GM12878 (cell line): ENCODE data around the gene CAMK2D. TPM values are rescaled to one million over a fixed set of nuclear protein-coding genes. Genes with fewer than 3 reads are reported as not detected.
A peak's percentile ranks its signal among the peaks of the same experiment; 100 is the strongest.

ENCODE experiments used
- ATAC-seq: fragments of 200-7000 bp; cut with Tn5 transposase; 3 replicates; pipeline ENCODE4 v1.9.1; 2020; ENCODE audit warnings: mild to moderate bottlenecking, moderate library complexity
- BruUV-seq: library from RNA; stranded (reverse); fragments of 400-500 nt; replicated peaks from 2 replicates; lab custom pipeline; 2021; lab: Mats Ljungman, UMichigan
- CTCF ChIA-PET: fragments of 300-600 bp; sonication (Branson Sonifier 250); formaldehyde crosslinking; extraction: SDS; loops from one replicate; lab custom pipeline; 2021; ENCODE audit warnings: inconsistent platforms; lab: Yijun Ruan, JAX
- POLR2A ChIA-PET: fragments of 350-600 bp; formaldehyde crosslinking; extraction: SDS; loops from one replicate; lab custom pipeline; 2021; ENCODE audit warnings: inconsistent platforms; lab: Charles Lee
- RAD21 ChIA-PET: fragments of 300-600 bp; sonication (Branson Sonifier 250); formaldehyde crosslinking; loops from one replicate; lab custom pipeline; 2023; ENCODE audit warnings: antibody characterized with exemption; ENCODE audit not compliant: unreplicated experiment; lab: Charles Lee
- SMC1A ChIA-PET: fragments of 300-600 bp; sonication (Branson Sonifier 250); formaldehyde crosslinking; loops from one replicate; lab custom pipeline; 2023; ENCODE audit not compliant: unreplicated experiment, uncharacterized antibody; lab: Charles Lee
- DNase-seq: peaks from one replicate; pipeline ENCODE4 v3.0.0-alpha.2; 2011; ENCODE audit warnings: low read depth, low spot score
- FAIRE-seq: peaks from 3 replicates; lab custom pipeline; 2011; peaks lifted over from hg19 to GRCh38; lab: Jason Lieb, UNC
- H2AFZ ChIP-seq: 2 replicates; pipeline ENCODE4 v1.6.0; 2011; ENCODE audit warnings: low read depth, low read length, control low read depth; ENCODE audit not compliant: control insufficient read depth
- H3K27ac ChIP-seq: 2 replicates; pipeline ENCODE4 v1.5.1; 2011; ENCODE audit warnings: control low read depth; ENCODE audit not compliant: control insufficient read depth, insufficient read depth
- H3K27me3 ChIP-seq, 2 experiments: replicated peaks in 1 of 2; 2 replicates each; pipeline versions ENCODE4 v1.6.0 to v1.6.1; 2011; ENCODE audit warnings: low read length in 1 of 2; ENCODE audit not compliant: control insufficient read depth in 2 of 2, insufficient read depth in 2 of 2
- H3K36me3 ChIP-seq, 2 experiments: 2 replicates each; pipeline ENCODE4 v1.5.1; 2011; ENCODE audit warnings: low read length in 1 of 2; ENCODE audit not compliant: control insufficient read depth in 2 of 2, insufficient read depth in 2 of 2
- H3K4me1 ChIP-seq: 2 replicates; pipeline ENCODE4 v1.6.1; 2011; ENCODE audit warnings: mild to moderate bottlenecking, low read length, moderate library complexity, mixed read lengths; ENCODE audit not compliant: control insufficient read depth, insufficient read depth
- H3K4me2 ChIP-seq: 2 replicates; pipeline ENCODE4 v1.6.0; 2011; ENCODE audit warnings: control low read depth; ENCODE audit not compliant: control insufficient read depth, insufficient read depth
- H3K4me3 ChIP-seq: fragments of 200-600 bp; sonication (generic); 2 replicates; pipeline ENCODE4 v1.5.1; 2016
- H3K79me2 ChIP-seq: 2 replicates; pipeline ENCODE4 v1.6.0; 2011; ENCODE audit warnings: low read length; ENCODE audit not compliant: control insufficient read depth, insufficient read depth
- H3K9ac ChIP-seq: 2 replicates; pipeline ENCODE4 v1.8.0; 2011; ENCODE audit warnings: low read length, control low read depth, mixed read lengths; ENCODE audit not compliant: control insufficient read depth, insufficient read depth
- H3K9me3 ChIP-seq: replicated peaks from 3 replicates; pipeline ENCODE4 v1.5.1; 2011; ENCODE audit warnings: mild to moderate bottlenecking, low read length; ENCODE audit not compliant: control insufficient read depth, insufficient read depth
- H4K20me1 ChIP-seq: 2 replicates; pipeline ENCODE4 v1.6.0; 2011; ENCODE audit not compliant: control insufficient read depth, insufficient read depth
- CTCF ChIP-seq, 3 experiments: IDR thresholded peaks in 2 of 3; conservative IDR thresholded peaks in 1 of 3; 2 replicates each; pipeline ENCODE4 v1.5.1; 2011; ENCODE audit warnings: low read depth in 3 of 3, low read length in 3 of 3, mild to moderate bottlenecking in 3 of 3, control low read depth in 2 of 3, moderate library complexity in 2 of 3, inconsistent platforms in 1 of 3, mixed read lengths in 1 of 3; ENCODE audit not compliant: control insufficient read depth in 2 of 3, insufficient read depth in 1 of 3; ENCODE audit errors: extremely low read depth in 1 of 3
- FOS ChIP-seq: IDR thresholded peaks from 3 replicates; pipeline ENCODE4 v1.6.1; 2011; ENCODE audit warnings: borderline replicate concordance; ENCODE audit not compliant: insufficient read length; ENCODE audit errors: extremely low read depth
- MTA2 ChIP-seq: fragments of 450-650 bp; IDR thresholded peaks from 2 replicates; pipeline ENCODE4 v1.6.1; 2016; ENCODE audit warnings: low read depth, mild to moderate bottlenecking, moderate library complexity
- SREBF2 ChIP-seq: IDR thresholded peaks from 2 replicates; pipeline ENCODE4 v1.6.1; 2012; ENCODE audit warnings: mild to moderate bottlenecking, low read length
- WGBS: methylation state at CpG from one replicate; pipeline ENCODE4 v1.1.6; 2016; ENCODE audit warnings: low lambda C conversion rate; ENCODE audit not compliant: insufficient replicate concordance, insufficient coverage; ENCODE audit errors: missing lambda C conversion rate; 5-methylcytosine and 5-hydroxymethylcytosine counted together
- in situ Hi-C: fragments of 300-500 bp; cut with MboI; formaldehyde crosslinking; loops from 9 replicates; pipeline ENCODE4 v1.14.3; 2018; ENCODE audit warnings: mixed read lengths
- intact Hi-C: fragments of 100-400 bp; cut with micrococcal nuclease; formaldehyde crosslinking; loops from one replicate; pipeline ENCODE4 v1.14.2; 2022; ENCODE audit not compliant: unreplicated experiment
- polyA plus RNA-seq, 11 experiments: library from polyadenylated mRNA; depleted of rRNA in 4 of 11; unstranded in 6 of 11; stranded (reverse) in 5 of 11; fragments of >200 nt; fragmentation: Nextera tagmentation in 4 of 11; fragmentation: Illumina TruSeq in 1 of 11; extraction: Ambion mirVana in 4 of 11; extraction: Trizol in 1 of 11; gene quantifications; 1 replicate in 1 of 11; 2 replicates in 10 of 11; pipeline versions ENCODE4 v1.2.1 to v1.2.3, GENCODE V29; 2011 to 2016; ENCODE audit warnings: inconsistent platforms in 2 of 11, missing spikeins in 2 of 11, low read depth in 1 of 11
- total RNA-seq, 4 experiments: library from RNA; depleted of rRNA in 3 of 4; stranded (reverse); fragments of >200 nt in 3 of 4; fragmentation: Illumina TruSeq in 1 of 4; extraction: Trizol in 1 of 4; gene quantifications; 2 replicates each; pipeline versions ENCODE4 v1.2.1 to v1.2.3, GENCODE V29; 2013 to 2021

The CAMK2D gene
- total and polyA plus RNA-seq, 10 of the 15 experiments (the other 5 are each of a cell fraction or from before 2014, with no cell fraction given), result 6.9 to 88.5 (median 12.9) TPM

DNA sequence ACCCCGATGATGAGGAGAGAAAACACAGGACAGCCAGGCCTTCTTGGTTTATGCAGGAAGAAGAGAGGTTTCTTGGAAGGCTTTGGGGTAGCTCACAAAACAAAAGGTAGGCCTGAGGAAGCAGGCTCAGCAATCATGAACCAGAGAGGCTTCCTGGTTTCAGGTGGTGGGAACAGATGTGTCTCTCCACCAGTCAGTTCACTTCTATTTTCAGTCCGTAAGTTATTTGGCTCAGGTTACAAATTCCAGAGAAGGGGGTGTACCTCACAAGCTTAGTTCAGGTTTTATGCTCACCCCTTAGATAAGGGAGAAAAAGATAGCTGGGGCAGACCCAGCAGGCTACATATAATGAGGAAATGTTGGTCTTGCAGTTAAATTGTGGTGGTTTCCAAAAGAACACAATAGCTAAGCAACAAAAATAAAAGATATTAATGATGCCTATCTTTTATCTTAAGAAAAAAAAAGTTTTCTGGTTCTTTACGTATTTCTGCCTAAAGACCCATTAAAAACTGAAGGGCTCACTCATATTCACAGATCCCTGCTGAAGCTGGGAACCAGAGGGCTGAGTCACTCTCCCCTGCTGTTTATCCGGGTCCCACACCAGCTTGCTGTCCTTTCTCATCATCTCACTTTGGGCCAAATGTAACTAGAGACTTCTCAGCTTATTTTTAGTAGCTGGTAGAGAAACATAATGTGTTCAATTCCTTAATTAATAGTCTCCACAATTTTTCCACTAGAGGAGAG lies 177.0 kb downstream of the CAMK2D start:
- Histone ChIP-seq H3K9ac (no peak overlapping the region), H3K9me3 (no peaks in the 10 kb centered on the region; the same call in 2 of the 3 replicates), H3K4me3 (no peak overlapping the region), H4K20me1 (no peaks in the 10 kb centered on the region), H3K4me1 (peaks cover 6% of the 10 kb centered on the region; the same call in 1 of the 2 replicates), H3K36me3 (peaks cover 3 to 4% of the 10 kb centered on the region in 2 experiments; a peak in 3 of 4 replicates), H3K4me2 (no peak overlapping the region)
- BruUV-seq, result no TSS peak
- FAIRE-seq (no peak), ATAC-seq (no peak)
- ChIA-PET CTCF (interaction anchor here (0.9 to 2.9 kb wide), 4 partner anchors 9 to 27 kb away, joined by 3 to 9 read pairs (median 3); no protein-coding TSS in a partner anchor), SMC1A (interaction anchor here (0.7 to 13.0 kb wide), 9 partner anchors 8 to 116 kb away, joined by 3 to 151 read pairs (median 5); no protein-coding TSS in a partner anchor), RAD21 (interaction anchor here (1.0 to 1.2 kb wide), 3 partner anchors 9 to 37 kb away, joined by 3 to 6 read pairs (median 4); no protein-coding TSS in a partner anchor)
- in situ Hi-C loops, result no loop called here
- TF ChIP-seq MTA2 (no peak), FOS (no peak), SREBF2 (no peak), CTCF (IDR thresholded peaks at IDR 0.05 in 2 of 3, conservative IDR thresholded peaks at IDR 0.05 in 1 of 3; ENCODE audit: control insufficient read depth in 2 of 3, extremely low read depth in 1 of 3, insufficient read depth in 1 of 3, low read depth in 3 of 3, low read length in 3 of 3) (no peak)
- TF ChIP-seq, all 136 proteins: peak for 0
- H3K27ac ChIP-seq, result 0 out of 2 replicates have a peak overlapping the region, but pooled peaks have one; percentile 10
- no peak overlapping the region for H2AFZ ChIP-seq
- intact Hi-C loops, result no loop called here
- no peaks in the 10 kb centered on the region for H3K79me2 ChIP-seq
- WGBS, result 99% methylated on average over 4 of the region's 4 CpGs
- POLR2A ChIA-PET, result interaction anchor here (0.9 to 3.1 kb wide), 7 partner anchors 8 to 31 kb away, joined by 3 to 12 read pairs (median 4); no protein-coding TSS in a partner anchor
- no peaks in the 10 kb centered on the region for H3K27me3 ChIP-seq
- no peak for DNase-seq
